Pancreas (tissue), 10 donors: ENCODE results near the gene KATNBL1. TPM values are rescaled to one million over a fixed set of nuclear protein-coding genes. Genes with fewer than 3 reads are reported as not detected.
"Not testable (repeated sequence)": the region's sequence is repeated elsewhere in the genome, so short reads cannot be mapped to it uniquely, and the experiment has no call there.

ENCODE experiments used
- ATAC-seq, 4 donors: fragments of 200-7000 bp; cut with Tn5 transposase; one replicate each; pipeline versions ENCODE4 v1.8.0 to v1.9.1; 2020; ENCODE audit warnings: mild to moderate bottlenecking in 4 of 4, moderate library complexity in 4 of 4
- DNase-seq, 6 donors: peaks; one replicate each; pipeline ENCODE4 v3.0.0-alpha.2; 2020
- FAIRE-seq: peaks from 2 replicates; lab custom pipeline; 2012; peaks lifted over from hg19 to GRCh38; lab: Jason Lieb, UNC
- H3K27ac ChIP-seq, 4 donors: fragments of 200-600 bp; sonication (generic); 1 replicate in 3 of 4; 2 replicates in 1 of 4; pipeline versions ENCODE4 v1.5.0 to v1.8.0; 2020
- H3K27me3 ChIP-seq, 4 donors: fragments of 200-600 bp; one replicate each; pipeline ENCODE4 v1.8.0; 2021
- H3K36me3 ChIP-seq, 3 donors: fragments of 200-600 bp; sonication (generic) in 1 of 3; one replicate each; pipeline versions ENCODE4 v1.5.0 to v1.8.0; 2020 to 2021
- H3K4me1 ChIP-seq, 3 donors: fragments of 200-600 bp; one replicate each; pipeline ENCODE4 v1.8.0; 2021
- H3K4me3 ChIP-seq, 4 donors: fragments of 200-600 bp; sonication (generic) in 2 of 4; one replicate each; pipeline versions ENCODE4 v1.5.0 to v1.8.0; 2020 to 2021
- H3K9me3 ChIP-seq, 4 donors: fragments of 200-600 bp; one replicate each; pipeline ENCODE4 v1.8.0; 2021
- CTCF ChIP-seq, 4 donors: fragments of 200-600 bp; sonication (generic) in 3 of 4; IDR thresholded peaks; one replicate each; pipeline versions ENCODE4 v1.5.0 to v1.8.0; 2021; ENCODE audit warnings: antibody characterized with exemption in 4 of 4
- WGBS, 2 donors: extraction: QIAGEN DNeasy Blood & Tissue Kit; methylation state at CpG; one replicate each; pipeline ENCODE4 v1.1.7; 2013; 5-methylcytosine and 5-hydroxymethylcytosine counted together
- intact Hi-C, 3 donors: fragments of 100-400 bp; cut with DNase I; formaldehyde crosslinking; loops; one replicate each; pipeline versions ENCODE4 v1.11.1 to v1.14.2; 2022
- polyA plus RNA-seq, 2 donors: library from polyadenylated mRNA; stranded (reverse); fragments of 200-250 nt; gene quantifications; one replicate each; pipeline ENCODE4 v1.2.3, GENCODE V29; 2013
- total RNA-seq, 6 donors: library from RNA; stranded (reverse); fragmentation: NEBNext Ultra II Directional in 4 of 6; extraction: Animal tissue kit (Norgen Biotek cat#: 25700) in 4 of 6; gene quantifications; one replicate each; pipeline versions ENCODE4 v1.2.1 to v1.2.4, GENCODE V29; 2021 to 2023
- donor health status: healthy with polysubstance abuse.
- donor health status: DM: no; HTN: no; CAD: no; lungs with moderate emphysema.
- donor health status: DM: no; HTN: no; CAD: no.
- donor health status: control.
- donor health status: control.
- donor health status: Bipolar disorder and iron deficiency.
- donor health status: DM: yes; HTN: yes; CAD: no.
- donor health status: DM: no; HTN: no; CAD: no.
- donor health status: DM: no; HTN: no; CAD: no.
- donor health status: DM: yes; HTN: yes; CAD: no.

Gene KATNBL1
- total and polyA plus RNA-seq, 8 donors = 9.4 to 24.0 (median 11.4) TPM

GRCh38 chr15:34213690-34214089 lies 3.8 kb upstream of the KATNBL1 start:
- no peak for FAIRE-seq

GRCh38 chr15:34206011-34206410 lies 3.9 kb downstream of the KATNBL1 start:
- Histone ChIP-seq H3K9me3 (no peaks in the 10 kb centered on the region), H3K36me3 (no peaks in the 10 kb centered on the region), H3K27ac (no peak overlapping the region), H3K27me3 (no peaks in the 10 kb centered on the region), H3K4me1 (peaks cover 8 to 13% (median 11%) of the 10 kb centered on the region in 3 donors), H3K4me3 (no peak overlapping the region)
- FAIRE-seq = no peak
- TF ChIP-seq CTCF (IDR thresholded peaks at IDR 0.05) = no peak
- ATAC-seq = no peak
- no peak for DNase-seq
- intact Hi-C loops = loop anchor here in 2 of 3 donors (5.0 to 10.0 kb wide), 2 partner anchors 91 to 144 kb away; no protein-coding TSS in a partner anchor
- 78 to 80% methylated on average over 4 of the region's 4 CpGs for WGBS, 2 donors

More at GRCh38 chr15:34213690-34214089, 3.8 kb upstream of the KATNBL1 start:
- Histone ChIP-seq H3K36me3 (no peaks in the 10 kb centered on the region), H3K4me1 (peaks cover under 1 to 5% (median 3%) of the 10 kb centered on the region in 3 donors), H3K27me3 (no peaks in the 10 kb centered on the region), H3K27ac (no peak overlapping the region), H3K9me3 (no peaks in the 10 kb centered on the region), H3K4me3 (no peak overlapping the region)
- DNase-seq (no peak), ATAC-seq (no peak)
- intact Hi-C loops = loop anchor here in 1 of 3 donors (10.0 kb wide), 1 partner anchor 109 kb away; the partner anchor contains the start of genes EMC7 and PGBD4
- WGBS, 2 donors = 24 to 25% methylated on average over 4 of the region's 4 CpGs
- TF ChIP-seq CTCF (IDR thresholded peaks at IDR 0.05) = no peak

- intact Hi-C loops = loop anchor here in 1 of 3 donors (10.0 kb wide), 1 partner anchor 89 kb away; no protein-coding TSS in a partner anchor
- Histone ChIP-seq H3K36me3 (no peaks in the 10 kb centered on the region), H3K4me1 (peaks cover 8 to 11% (median 10%) of the 10 kb centered on the region in 3 donors), H3K4me3 (no peak overlapping the region), H3K27ac (no peak overlapping the region), H3K9me3 (no peaks in the 10 kb centered on the region), H3K27me3 (no peaks in the 10 kb centered on the region)
- no peak for TF ChIP-seq CTCF (IDR thresholded peaks at IDR 0.05)
- DNase-seq (no peak), ATAC-seq (no peak), FAIRE-seq (no peak)
- WGBS, 2 donors = 95 to 100% methylated on average over 1 of the region's 1 CpG
These were observed 6.0 kb downstream of the KATNBL1 start for GRCh38 chr15:34203936-34204335.

GRCh38 chr15:34203305-34203704 lies 6.6 kb downstream of the KATNBL1 start:
- TF ChIP-seq CTCF (IDR thresholded peaks at IDR 0.05) = no peak
- ATAC-seq = no peak
- Histone ChIP-seq H3K27me3 (no peaks in the 10 kb centered on the region), H3K4me3 (no peak overlapping the region), H3K9me3 (no peaks in the 10 kb centered on the region), H3K27ac (no peak overlapping the region), H3K36me3 (no peaks in the 10 kb centered on the region), H3K4me1 (peaks cover 4 to 8% (median 6%) of the 10 kb centered on the region in 3 donors)
- FAIRE-seq = no peak
- 81 to 92% methylated on average over 1 of the region's 1 CpG for WGBS, 2 donors
- intact Hi-C loops = loop anchor here in 1 of 3 donors (10.0 kb wide), 1 partner anchor 89 kb away; no protein-coding TSS in a partner anchor
- no peak for DNase-seq

GRCh38 chr15:34193272-34193671 lies 16.6 kb downstream of the KATNBL1 start:
- intact Hi-C loops, DNase-seq, H3K9me3 ChIP-seq, H3K36me3 ChIP-seq, H3K4me1 ChIP-seq, ATAC-seq, H3K27me3 ChIP-seq, FAIRE-seq, H3K4me3 ChIP-seq, H3K27ac ChIP-seq: not testable (repeated sequence)
- 82 to 91% methylated on average over 7 of the region's 7 CpGs for WGBS, 2 donors
